GM13977 (cell line): Measurements from ENCODE around the gene SYNE1.
A peak's percentile ranks its signal among the peaks of the same experiment; 100 is the strongest.

ENCODE experiments used
- DNase-seq: peaks from one replicate; pipeline ENCODE4 v3.0.0; 2012; ENCODE audit warnings: low spot score
- CTCF ChIP-seq: IDR thresholded peaks from 2 replicates; pipeline ENCODE4 v1.5.1; 2012; ENCODE audit warnings: mild to moderate bottlenecking, control low read depth; ENCODE audit not compliant: insufficient read depth; ENCODE audit errors: extremely low read depth, missing control alignments
- in situ Hi-C: fragments of 300-500 bp; cut with MboI; formaldehyde crosslinking; loops from one replicate; pipeline ENCODE4 v1.12.0; 2022; ENCODE audit warnings: low sequenced_read_pairs, low pct_unique_long_range_greater_than_20kb, mixed read lengths, inconsistent platforms; ENCODE audit not compliant: unreplicated experiment

The SYNE1 gene

GRCh38 chr6:152309006-152309405 is 328.2 kb downstream of the SYNE1 start:
- TF ChIP-seq CTCF, result no peak
- in situ Hi-C loops, result no loop called here
- no peak for DNase-seq

- TF ChIP-seq CTCF, result no peak
- no peak for DNase-seq
- in situ Hi-C loops, result no loop called here
Observed at GRCh38 chr6:152308306-152308705, 328.9 kb downstream of the SYNE1 start.

GRCh38 chr6:152305672-152306071 is 331.5 kb downstream of the SYNE1 start:
- no peak for TF ChIP-seq CTCF
- no peak for DNase-seq
- in situ Hi-C loops, result no loop called here

- DNase-seq, result peak; percentile 76
- in situ Hi-C loops, result no loop called here
- peak; percentile 55 for TF ChIP-seq CTCF
Observed at GRCh38 chr6:152301765-152302568, 335.2 kb downstream of the SYNE1 start.

- in situ Hi-C loops, result no loop called here
- no peak for TF ChIP-seq CTCF
- no peak for DNase-seq
Observed at GRCh38 chr6:152301021-152301764, 336.0 kb downstream of the SYNE1 start.

- in situ Hi-C loops, result no loop called here
- TF ChIP-seq CTCF, result no peak
- no peak for DNase-seq
Observed at GRCh38 chr6:152300517-152300916, 336.6 kb downstream of the SYNE1 start.
